ENCODE measurements around the gene TPRX2.

- TF ChIP-seq CTCF (IDR thresholded peaks at IDR 0.05; ENCODE audit: poor library complexity, severe bottlenecking) (peak; percentile 87), REST (IDR thresholded peaks at IDR 0.05; ENCODE audit: borderline replicate concordance) (no peak), EZH2 (IDR thresholded peaks at IDR 0.05; ENCODE audit: borderline replicate concordance, insufficient read depth, low read length, poor library complexity, severe bottlenecking) (no peak), RAD21 (conservative IDR thresholded peaks at IDR 0.05) (peak; percentile 78), EP300 (conservative IDR thresholded peaks at IDR 0.05; ENCODE audit: poor library complexity, severe bottlenecking) (no peak)
Observed at GRCh38 chr19:47863514-47863936, 4.5 kb downstream of the TPRX2 start.
